Fibroblast of lung (primary cell): ENCODE results near the gene SPRED2. TPM values are rescaled to one million over a fixed set of nuclear protein-coding genes. Genes with fewer than 3 reads are reported as not detected.

Source experiments
- DNase-seq, 2 donors: peaks; one replicate each; pipeline versions ENCODE4 v3.0.0 to v3.0.0-alpha.2; 2010; ENCODE audit warnings: low read depth in 2 of 2
- H2AFZ ChIP-seq: 2 replicates; pipeline ENCODE4 v1.5.1; 2012; ENCODE audit warnings: low read length, control low read depth, inconsistent platforms
- H3K27ac ChIP-seq: 2 replicates; pipeline ENCODE4 v1.5.1; 2011; ENCODE audit warnings: low read length, control low read depth; ENCODE audit not compliant: insufficient read depth
- H3K27me3 ChIP-seq: 2 replicates; pipeline ENCODE4 v1.5.1; 2011; ENCODE audit warnings: mild to moderate bottlenecking, low read length; ENCODE audit not compliant: control insufficient read depth, insufficient read depth
- H3K36me3 ChIP-seq: 2 replicates; pipeline ENCODE4 v1.5.1; 2011; ENCODE audit warnings: low read length; ENCODE audit not compliant: control insufficient read depth, insufficient read depth
- H3K4me1 ChIP-seq: 2 replicates; pipeline ENCODE4 v1.5.1; 2011; ENCODE audit warnings: low read length; ENCODE audit not compliant: control insufficient read depth, insufficient read depth; ENCODE audit errors: extremely low read depth
- H3K4me2 ChIP-seq: 2 replicates; pipeline ENCODE4 v1.5.1; 2011; ENCODE audit warnings: low read length, control low read depth; ENCODE audit not compliant: insufficient read depth; ENCODE audit errors: extremely low read depth
- H3K4me3 ChIP-seq, 4 experiments: fragments of 200-600 bp in 1 of 4; sonication (generic) in 1 of 4; replicated peaks in 1 of 4; 2 replicates each; pipeline ENCODE4 v1.5.1; 2011 to 2016; ENCODE audit warnings: low read length in 4 of 4, low read depth in 3 of 4, mild to moderate bottlenecking in 3 of 4, control low read depth in 2 of 4, inconsistent platforms in 1 of 4, mixed read lengths in 1 of 4; ENCODE audit not compliant: insufficient read depth in 1 of 4; ENCODE audit errors: control extremely low read depth in 1 of 4
- H3K79me2 ChIP-seq: 2 replicates; pipeline ENCODE4 v1.5.1; 2012; ENCODE audit warnings: mild to moderate bottlenecking, low read length, inconsistent platforms; ENCODE audit not compliant: control insufficient read depth, insufficient read depth
- H3K9ac ChIP-seq: 2 replicates; pipeline ENCODE4 v1.5.1; 2011; ENCODE audit warnings: mild to moderate bottlenecking, low read length, control low read depth; ENCODE audit not compliant: insufficient read depth
- H3K9me3 ChIP-seq: 2 replicates; pipeline ENCODE4 v1.5.1; 2012; ENCODE audit warnings: low read depth, low read length; ENCODE audit not compliant: control insufficient read depth, insufficient read depth
- H4K20me1 ChIP-seq: 2 replicates; pipeline ENCODE4 v1.5.1; 2011; ENCODE audit warnings: low read length; ENCODE audit not compliant: control insufficient read depth, insufficient read depth; ENCODE audit errors: extremely low read depth
- EZH2 ChIP-seq: IDR thresholded peaks from 2 replicates; pipeline ENCODE4 v1.5.1; 2012; ENCODE audit warnings: low read length, control low read depth, mild to moderate bottlenecking; ENCODE audit errors: missing control alignments
- polyA plus RNA-seq, 2 donors: library from polyadenylated mRNA; depleted of rRNA in 1 of 2; stranded (reverse) in 1 of 2; unstranded in 1 of 2; fragments of >200 nt; gene quantifications; 2 replicates each; pipeline ENCODE4 v1.2.1, GENCODE V29; 2011 to 2012; ENCODE audit warnings: missing spikeins in 1 of 2
- total RNA-seq: library from RNA; depleted of rRNA; stranded (reverse); fragments of >200 nt; gene quantifications from 2 replicates; pipeline ENCODE4 v1.2.1, GENCODE V29; 2014
- TF ChIP-seq, protein P1 (sequence below), 2 donors: IDR thresholded peaks in 1 of 2; conservative IDR thresholded peaks in 1 of 2; 1 replicate in 1 of 2; 2 replicates in 1 of 2; pipeline ENCODE4 v1.5.1; 2011 to 2012; ENCODE audit warnings: low read length in 2 of 2, control low read depth in 1 of 2, inconsistent platforms in 1 of 2, low read depth in 1 of 2, mild to moderate bottlenecking in 1 of 2

SPRED2 gene
- total and polyA plus RNA-seq, 2 donors (not counting 1 experiment from before 2014, with no cell fraction given), result 9.4 to 26.1 TPM

DNA sequence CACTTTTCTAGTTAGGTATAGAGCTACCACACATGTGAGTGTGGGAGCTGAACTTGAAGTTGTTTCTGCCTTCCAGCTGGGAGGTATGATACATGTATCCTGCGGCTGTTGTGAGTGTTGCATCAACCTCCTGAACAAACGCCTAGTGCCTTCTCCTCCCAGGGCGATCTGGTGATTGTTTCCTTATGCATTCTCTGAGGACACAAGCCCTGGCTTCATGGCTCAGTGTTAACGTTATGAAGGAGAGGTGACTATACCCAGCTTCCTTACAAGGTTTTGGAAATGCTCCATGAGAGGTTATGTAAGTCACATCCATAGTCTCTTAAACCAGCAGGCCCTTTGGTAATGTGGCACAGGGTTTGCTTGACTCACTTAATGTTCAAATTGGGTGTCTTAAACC lies 64.9 kb downstream of the SPRED2 start:
- peaks cover 44% of the 10 kb centered on the region for H3K79me2 ChIP-seq
- H3K9ac ChIP-seq, result no peak overlapping the region

DNA sequence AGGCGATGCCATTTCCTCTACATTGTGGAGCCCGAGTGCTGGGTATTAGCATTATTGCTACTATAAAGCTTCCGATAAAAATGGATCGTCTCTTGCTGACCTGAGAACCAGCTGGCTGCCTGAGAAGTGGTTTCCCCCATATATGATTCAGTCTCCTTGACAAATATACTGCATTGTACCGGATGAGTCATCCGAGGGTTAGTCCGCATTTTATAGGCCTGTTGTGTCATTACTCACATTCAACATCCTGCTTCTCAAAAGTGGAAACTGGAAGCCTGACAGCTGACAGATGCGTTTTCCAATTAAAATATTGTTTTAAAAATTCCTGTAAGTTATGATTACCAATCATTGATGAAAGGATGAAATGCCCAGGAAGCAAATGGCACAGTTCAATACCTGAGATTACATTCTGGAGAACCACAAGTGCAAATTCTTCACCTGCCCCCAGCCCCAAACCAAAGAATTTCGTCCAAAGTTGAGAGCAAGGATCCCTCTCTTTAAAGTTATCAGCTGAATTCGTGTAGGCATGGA lies 65.7 kb downstream of the SPRED2 start:
- no peaks in the 10 kb centered on the region for H4K20me1 ChIP-seq
- H3K79me2 ChIP-seq, result peaks cover 48% of the 10 kb centered on the region
- H3K9me3 ChIP-seq, result no peaks in the 10 kb centered on the region
- no peak overlapping the region for H3K9ac ChIP-seq
- peak overlapping the region; percentile 76 for H3K4me2 ChIP-seq
- no peaks in the 10 kb centered on the region for H3K36me3 ChIP-seq
- peak overlapping the region; percentile 19 to 48 (median 34) for H3K4me3 ChIP-seq
- no peak overlapping the region for H2AFZ ChIP-seq
- peak; percentile 94 to 97 for DNase-seq
- TF ChIP-seq, protein P1, sequence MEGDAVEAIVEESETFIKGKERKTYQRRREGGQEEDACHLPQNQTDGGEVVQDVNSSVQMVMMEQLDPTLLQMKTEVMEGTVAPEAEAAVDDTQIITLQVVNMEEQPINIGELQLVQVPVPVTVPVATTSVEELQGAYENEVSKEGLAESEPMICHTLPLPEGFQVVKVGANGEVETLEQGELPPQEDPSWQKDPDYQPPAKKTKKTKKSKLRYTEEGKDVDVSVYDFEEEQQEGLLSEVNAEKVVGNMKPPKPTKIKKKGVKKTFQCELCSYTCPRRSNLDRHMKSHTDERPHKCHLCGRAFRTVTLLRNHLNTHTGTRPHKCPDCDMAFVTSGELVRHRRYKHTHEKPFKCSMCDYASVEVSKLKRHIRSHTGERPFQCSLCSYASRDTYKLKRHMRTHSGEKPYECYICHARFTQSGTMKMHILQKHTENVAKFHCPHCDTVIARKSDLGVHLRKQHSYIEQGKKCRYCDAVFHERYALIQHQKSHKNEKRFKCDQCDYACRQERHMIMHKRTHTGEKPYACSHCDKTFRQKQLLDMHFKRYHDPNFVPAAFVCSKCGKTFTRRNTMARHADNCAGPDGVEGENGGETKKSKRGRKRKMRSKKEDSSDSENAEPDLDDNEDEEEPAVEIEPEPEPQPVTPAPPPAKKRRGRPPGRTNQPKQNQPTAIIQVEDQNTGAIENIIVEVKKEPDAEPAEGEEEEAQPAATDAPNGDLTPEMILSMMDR (conservative IDR thresholded peaks at IDR 0.05 in 1 of 2, IDR thresholded peaks at IDR 0.05 in 1 of 2; ENCODE audit: low read depth in 1 of 2, low read length in 2 of 2), result no peak
- no peak for TF ChIP-seq EZH2
- peak overlapping the region; percentile 63 for H3K27ac ChIP-seq
- peaks cover 28% of the 10 kb centered on the region for H3K4me1 ChIP-seq
- no peaks in the 10 kb centered on the region for H3K27me3 ChIP-seq

More for the DNA sequence above, 64.9 kb downstream of the SPRED2 start:
- no peak for TF ChIP-seq EZH2
- TF ChIP-seq, protein P1 (conservative IDR thresholded peaks at IDR 0.05 in 1 of 2, IDR thresholded peaks at IDR 0.05 in 1 of 2; ENCODE audit: low read depth in 1 of 2, low read length in 2 of 2), result no peak
- H4K20me1 ChIP-seq, result no peaks in the 10 kb centered on the region
- H3K27ac ChIP-seq, result peak overlapping the region; percentile 35
- no peak overlapping the region for H3K4me3 ChIP-seq
- H3K27me3 ChIP-seq, result no peaks in the 10 kb centered on the region
- peak overlapping the region; percentile 9 for H3K4me2 ChIP-seq
- no peaks in the 10 kb centered on the region for H3K9me3 ChIP-seq
- H2AFZ ChIP-seq, result no peak overlapping the region
- peak; percentile 93 to 95 for DNase-seq
- no peaks in the 10 kb centered on the region for H3K36me3 ChIP-seq
- H3K4me1 ChIP-seq, result peaks cover 25% of the 10 kb centered on the region

DNA sequence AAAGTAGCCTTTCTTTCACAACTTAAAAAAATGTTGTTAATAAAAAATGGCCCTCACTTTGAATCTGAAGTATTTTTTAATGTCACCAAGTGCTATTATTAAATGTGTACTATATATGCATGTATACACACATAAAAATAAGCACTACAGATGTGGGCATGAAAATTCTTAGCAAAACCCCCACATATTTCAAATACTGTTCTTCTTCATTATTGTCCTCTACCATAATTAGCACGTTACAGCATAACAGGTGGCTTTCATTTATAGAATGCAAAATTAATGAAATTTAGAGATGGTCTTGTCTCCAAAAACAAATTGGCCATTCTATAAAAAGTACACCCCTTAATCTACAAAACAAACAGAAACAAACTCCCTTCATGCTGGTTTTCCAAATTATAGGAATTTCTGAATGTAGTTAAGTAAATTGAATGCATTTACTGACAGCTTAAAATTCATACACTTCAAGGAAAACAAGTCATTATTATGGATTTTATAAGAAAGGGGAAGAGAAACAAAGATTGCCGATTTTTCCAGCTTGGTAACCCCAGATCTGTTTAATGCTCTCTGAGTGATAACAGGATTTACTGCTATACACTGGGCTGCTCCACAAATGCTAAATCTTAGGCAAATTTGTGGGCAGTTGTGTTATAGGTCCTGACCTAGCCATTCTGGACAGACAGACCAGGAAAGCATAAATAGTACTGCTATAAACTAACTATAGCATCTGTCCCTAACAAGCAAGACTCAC lies 67.2 kb downstream of the SPRED2 start:
- Histone ChIP-seq H3K79me2 (peaks cover 52% of the 10 kb centered on the region), H3K27ac (no peak overlapping the region), H2AFZ (no peak overlapping the region), H3K36me3 (no peaks in the 10 kb centered on the region), H3K4me2 (peak overlapping the region; percentile 76), H3K4me1 (peaks cover 17% of the 10 kb centered on the region), H3K9me3 (no peaks in the 10 kb centered on the region), H3K27me3 (no peaks in the 10 kb centered on the region), H3K4me3 (peak overlapping the region; percentile 19 to 48 (median 34)), H4K20me1 (no peaks in the 10 kb centered on the region), H3K9ac (no peak overlapping the region)
- no peak for DNase-seq
- TF ChIP-seq, protein P1 (conservative IDR thresholded peaks at IDR 0.05 in 1 of 2, IDR thresholded peaks at IDR 0.05 in 1 of 2; ENCODE audit: low read depth in 1 of 2, low read length in 2 of 2), result no peak
- no peak for TF ChIP-seq EZH2
